Measurements from ENCODE around the gene TBC1D20.
"Not testable (repeated sequence)": the region's sequence is repeated elsewhere in the genome, so short reads cannot be mapped to it uniquely, and the experiment has no call there.

The TBC1D20 gene

DNA sequence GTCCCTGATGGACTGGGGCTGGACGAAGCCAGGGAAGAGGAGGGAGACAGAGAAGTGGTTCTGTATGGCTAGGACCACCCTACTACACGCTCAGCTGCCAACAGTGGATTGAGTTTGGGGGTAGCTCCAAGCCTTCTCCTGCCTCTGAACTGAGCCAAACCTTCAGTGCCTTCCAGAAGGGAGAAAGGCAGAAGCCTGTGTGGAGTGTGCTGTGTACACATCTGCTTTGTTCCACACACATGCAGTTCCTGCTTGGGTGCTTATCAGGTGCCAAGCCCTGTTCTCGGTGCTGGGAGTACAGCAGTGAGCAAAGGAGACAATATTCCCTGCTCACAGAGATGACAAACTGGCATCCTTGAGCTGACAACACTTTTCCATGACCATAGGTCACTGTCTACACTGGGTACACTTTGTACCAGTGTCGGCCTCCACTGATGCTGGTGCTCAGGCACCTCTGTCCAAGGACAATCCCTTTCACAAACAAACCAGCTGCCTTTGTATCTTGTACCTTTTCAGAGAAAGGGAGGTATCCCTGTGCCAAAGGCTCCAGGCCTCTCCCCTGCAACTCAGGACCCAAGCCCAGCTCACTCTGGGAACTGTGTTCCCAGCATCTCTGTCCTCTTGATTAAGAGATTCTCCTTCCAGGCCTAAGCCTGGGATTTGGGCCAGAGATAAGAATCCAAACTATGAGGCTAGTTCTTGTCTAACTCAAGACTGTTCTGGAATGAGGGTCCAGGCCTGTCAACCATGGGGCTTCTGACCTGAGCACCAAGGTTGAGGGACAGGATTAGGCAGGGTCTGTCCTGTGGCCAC is 65.5 kb downstream of the TBC1D20 start:
- intact Hi-C loops (cut with DNase I) = no loop called here
- DNase-seq = no peak

DNA sequence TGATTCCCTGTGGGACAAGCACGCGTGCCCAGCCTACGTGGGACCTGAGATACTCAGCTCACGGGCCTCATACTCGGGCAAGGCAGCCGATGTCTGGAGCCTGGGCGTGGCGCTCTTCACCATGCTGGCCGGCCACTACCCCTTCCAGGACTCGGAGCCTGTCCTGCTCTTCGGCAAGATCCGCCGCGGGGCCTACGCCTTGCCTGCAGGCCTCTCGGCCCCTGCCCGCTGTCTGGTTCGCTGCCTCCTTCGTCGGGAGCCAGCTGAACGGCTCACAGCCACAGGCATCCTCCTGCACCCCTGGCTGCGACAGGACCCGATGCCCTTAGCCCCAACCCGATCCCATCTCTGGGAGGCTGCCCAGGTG is 66.1 kb downstream of the TBC1D20 start:
- DNase-seq = no peak
- intact Hi-C loops (cut with DNase I) = no loop called here

GRCh38 chr20:393296-393695 is 69.0 kb downstream of the TBC1D20 start:
- intact Hi-C loops (cut with DNase I) = not testable (repeated sequence)

GRCh38 chr20:391041-391711 is 71.2 kb downstream of the TBC1D20 start:
- no peak for DNase-seq
- intact Hi-C loops (cut with DNase I) = no loop called here

More at GRCh38 chr20:393296-393695, 69.0 kb downstream of the TBC1D20 start:
- not testable (repeated sequence) for DNase-seq

- no peak for DNase-seq
- intact Hi-C loops (cut with DNase I) = no loop called here
Observed at GRCh38 chr20:389220-389619, 73.1 kb downstream of the TBC1D20 start.

- DNase-seq = no peak
- intact Hi-C loops (cut with DNase I) = no loop called here
Observed at GRCh38 chr20:388034-388994, 74.0 kb downstream of the TBC1D20 start.

DNA sequence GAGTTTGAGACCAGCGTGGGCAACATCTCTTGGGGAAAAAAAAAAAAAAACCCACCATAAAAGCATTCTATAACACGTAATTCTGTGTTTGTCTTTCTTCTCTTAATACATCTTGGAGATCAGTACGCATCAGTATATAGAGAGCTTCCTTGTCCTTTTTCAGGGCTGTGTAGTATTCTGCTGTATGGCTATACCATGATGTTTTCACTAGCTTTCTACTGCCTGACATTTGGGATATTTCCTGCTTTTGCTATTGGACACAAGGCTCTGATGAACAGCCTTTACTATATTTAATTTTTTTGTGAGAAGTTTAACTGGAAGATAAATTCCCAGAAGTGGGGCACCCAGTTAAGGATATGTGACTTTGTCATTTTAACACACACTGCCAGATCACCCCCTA is 74.8 kb downstream of the TBC1D20 start:
- intact Hi-C loops (cut with DNase I) = no loop called here
- no peak for DNase-seq

- intact Hi-C loops (cut with DNase I); DNase-seq: not testable (repeated sequence)
Observed at GRCh38 chr20:386634-387033, 75.7 kb downstream of the TBC1D20 start.

All from head of caudate nucleus (tissue), 42 donors.